AG09309 (cell line): Measurements from ENCODE around the gene DTL.

ENCODE experiments used
- DNase-seq: peaks from one replicate; pipeline ENCODE4 v3.0.0-alpha.2; 2010; ENCODE audit warnings: low read depth
- H3K4me3 ChIP-seq: 2 replicates; pipeline ENCODE4 v1.5.1; 2011; ENCODE audit warnings: mild to moderate bottlenecking, low read depth, low read length, moderate library complexity; ENCODE audit not compliant: control insufficient read depth
- CTCF ChIP-seq: IDR thresholded peaks from 2 replicates; pipeline ENCODE4 v1.5.1; 2011; ENCODE audit warnings: mild to moderate bottlenecking, low read depth, low read length, inconsistent platforms; ENCODE audit not compliant: insufficient read depth, control insufficient read depth; ENCODE audit errors: missing control alignments

Gene DTL

GRCh38 chr1:212108981-212109380, 73.4 kb downstream of the DTL start:
- no peak overlapping the region for H3K4me3 ChIP-seq
- no peak for DNase-seq
- no peak for TF ChIP-seq CTCF

GRCh38 chr1:212109728-212110127, 74.2 kb downstream of the DTL start:
- H3K4me3 ChIP-seq: no peak overlapping the region
- DNase-seq: no peak
- TF ChIP-seq CTCF: no peak

GRCh38 chr1:212110617-212111016, 75.1 kb downstream of the DTL start:
- peak; percentile 24 for TF ChIP-seq CTCF
- no peak overlapping the region for H3K4me3 ChIP-seq
- no peak for DNase-seq

- no peak for DNase-seq
- no peak for TF ChIP-seq CTCF
- H3K4me3 ChIP-seq: no peak overlapping the region
Observed at GRCh38 chr1:212111536-212111935, 76.0 kb downstream of the DTL start.

GRCh38 chr1:212113706-212114105, 78.2 kb downstream of the DTL start:
- no peak for TF ChIP-seq CTCF
- no peak overlapping the region for H3K4me3 ChIP-seq
- no peak for DNase-seq

- DNase-seq: no peak
- TF ChIP-seq CTCF: no peak
- no peak overlapping the region for H3K4me3 ChIP-seq
Observed at GRCh38 chr1:212118167-212118871, 82.8 kb downstream of the DTL start.

- TF ChIP-seq CTCF: no peak
- H3K4me3 ChIP-seq: no peak overlapping the region
- DNase-seq: no peak
Observed at GRCh38 chr1:212118872-212119260, 83.3 kb downstream of the DTL start.
